ENCODE measurements around the gene MC1R. TPM values are rescaled to one million over a fixed set of nuclear protein-coding genes. Genes with fewer than 3 reads are reported as not detected.
A peak's percentile ranks its signal among the peaks of the same experiment; 100 is the strongest.

Gene MC1R
- total RNA-seq, 5 donors from 2014 or later (not counting 1 experiment from before 2014, with no cell fraction given) = 11.7 to 13.7 (median 12.9) TPM

DNA sequence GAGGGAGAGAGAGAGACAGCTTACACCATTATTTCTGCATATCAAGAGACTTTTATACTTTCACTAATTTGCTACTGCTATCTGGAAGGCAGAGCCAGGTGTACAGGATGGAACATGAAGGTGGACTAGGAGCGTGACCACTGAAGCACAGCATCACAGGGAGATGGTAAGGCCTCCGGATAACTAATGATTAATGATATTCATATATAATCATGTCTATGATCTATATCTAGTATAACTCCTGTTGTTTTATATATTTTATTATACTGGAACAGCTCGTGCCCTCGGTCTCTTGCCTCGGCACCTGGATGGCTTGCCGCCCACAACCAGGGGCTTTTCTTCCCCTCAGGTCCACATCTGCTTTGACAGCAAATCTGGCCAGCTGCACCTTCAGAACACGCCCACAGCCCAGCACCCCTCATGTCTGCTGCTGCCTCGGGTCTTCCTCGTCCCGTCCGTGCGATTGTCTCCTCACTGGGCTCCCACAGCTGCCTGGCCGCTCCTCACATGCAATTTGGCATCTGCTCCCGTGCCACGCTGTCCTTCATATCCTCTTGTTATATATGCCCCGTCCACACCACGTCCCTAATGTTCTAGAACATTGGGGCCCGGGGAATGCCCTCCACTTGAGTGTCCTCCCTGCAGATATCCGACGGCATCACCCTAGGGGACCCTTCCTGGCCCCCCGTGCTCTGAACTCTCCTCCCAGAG lies 19.7 kb downstream of the MC1R start:
- H3K36me3 Mint-ChIP-seq = no peaks in the 10 kb centered on the region

GRCh38 chr16:89944773-89945172 lies 26.1 kb downstream of the MC1R start:
- Mint-ChIP-seq H3K36me3 (no peaks in the 10 kb centered on the region), H3K27ac (no peak overlapping the region), H3K4me3 (no peak overlapping the region), H3K9me3 (no peaks in the 10 kb centered on the region), H3K27me3 (peaks cover 21 to 32% of the 10 kb centered on the region in 2 donors), H3K4me1 (peaks cover 7 to 13% (median 9%) of the 10 kb centered on the region in 3 donors)
- POLR2A ChIA-PET = no interaction called here
- H3K36me3 ChIP-seq (ENCODE audit: control insufficient read depth in 2 of 2, extremely low read depth in 1 of 2, insufficient read depth in 1 of 2, low read length in 1 of 2) = no peaks in the 10 kb centered on the region
- peaks cover 2 to 46% of the 10 kb centered on the region in 2 experiments for H3K27me3 ChIP-seq (replicated peaks in 1 of 2; ENCODE audit: control insufficient read depth in 2 of 2, extremely low read depth in 1 of 2, insufficient read depth in 2 of 2, low read length in 1 of 2)
- CTCF ChIA-PET = no interaction called here
- 73% methylated on average over 3 of the region's 5 CpGs for WGBS (ENCODE audit: insufficient coverage)
- peaks cover 3 to 19% of the 10 kb centered on the region in 2 experiments for H3K4me1 ChIP-seq (ENCODE audit: control insufficient read depth in 1 of 2, extremely low read depth in 1 of 2, insufficient read depth in 2 of 2, low read length in 2 of 2)
- no peak overlapping the region for H3K27ac ChIP-seq (ENCODE audit: low read length)
- ATAC-seq (replicated peaks in 1 of 4) (no peak), DNase-seq (no peak)
- H3K9me3 ChIP-seq = no peaks in the 10 kb centered on the region
- H3K4me3 ChIP-seq (ENCODE audit: control insufficient read depth in 1 of 2, extremely low read depth in 1 of 2, low read length in 1 of 2) = no peak overlapping the region

More for the DNA sequence above, 19.7 kb downstream of the MC1R start:
- no peaks in the 10 kb centered on the region for H3K4me1 Mint-ChIP-seq
- no peaks in the 10 kb centered on the region for H3K9me3 Mint-ChIP-seq
- Histone ChIP-seq H3K4me1 (ENCODE audit: control insufficient read depth in 1 of 2, extremely low read depth in 1 of 2, insufficient read depth in 2 of 2, low read length in 2 of 2) (no peaks in the 10 kb centered on the region), H3K4me3 (ENCODE audit: control insufficient read depth in 1 of 2, extremely low read depth in 1 of 2, low read length in 1 of 2) (no peak overlapping the region), H3K36me3 (ENCODE audit: control insufficient read depth in 2 of 2, extremely low read depth in 1 of 2, insufficient read depth in 1 of 2, low read length in 1 of 2) (no peaks in the 10 kb centered on the region), H3K9me3 (no peaks in the 10 kb centered on the region), H3K27me3 (replicated peaks in 1 of 2; ENCODE audit: control insufficient read depth in 2 of 2, extremely low read depth in 1 of 2, insufficient read depth in 2 of 2, low read length in 1 of 2) (peaks cover 0 to 17% of the 10 kb centered on the region in 2 experiments), H3K27ac (ENCODE audit: low read length) (no peak overlapping the region)
- ChIA-PET CTCF (no interaction called here), POLR2A (no interaction called here)
- WGBS (ENCODE audit: insufficient coverage) = 75% methylated on average over 16 of the region's 21 CpGs
- ATAC-seq (replicated peaks in 1 of 4) (no peak), DNase-seq (no peak)
- H3K27ac Mint-ChIP-seq = no peak overlapping the region
- peaks cover 0 to 16% of the 10 kb centered on the region in 2 donors for H3K27me3 Mint-ChIP-seq
- H3K4me3 Mint-ChIP-seq = no peak overlapping the region

GRCh38 chr16:89945654-89946053 lies 27.0 kb downstream of the MC1R start:
- no peaks in the 10 kb centered on the region for H3K36me3 Mint-ChIP-seq
- no peaks in the 10 kb centered on the region for H3K9me3 Mint-ChIP-seq
- POLR2A ChIA-PET = no interaction called here
- ATAC-seq (replicated peaks in 1 of 4) (no peak), DNase-seq (no peak)
- H3K4me3 ChIP-seq (ENCODE audit: control insufficient read depth in 1 of 2, extremely low read depth in 1 of 2, low read length in 1 of 2) = no peak overlapping the region
- CTCF ChIA-PET = no interaction called here
- H3K9me3 ChIP-seq = no peaks in the 10 kb centered on the region
- no peak overlapping the region for H3K4me3 Mint-ChIP-seq
- peaks cover 21 to 32% of the 10 kb centered on the region in 2 donors for H3K27me3 Mint-ChIP-seq
- no CpG with 5 or more reads among the region's 7 CpGs for WGBS (ENCODE audit: insufficient coverage)
- no peak overlapping the region for H3K27ac Mint-ChIP-seq
- peaks cover 3 to 22% of the 10 kb centered on the region in 2 experiments for H3K4me1 ChIP-seq (ENCODE audit: control insufficient read depth in 1 of 2, extremely low read depth in 1 of 2, insufficient read depth in 2 of 2, low read length in 2 of 2)
- H3K27ac ChIP-seq (ENCODE audit: low read length) = no peak overlapping the region
- peaks cover 10 to 20% (median 15%) of the 10 kb centered on the region in 3 donors for H3K4me1 Mint-ChIP-seq
- H3K36me3 ChIP-seq (ENCODE audit: control insufficient read depth in 2 of 2, extremely low read depth in 1 of 2, insufficient read depth in 1 of 2, low read length in 1 of 2) = no peaks in the 10 kb centered on the region
- peaks cover 2 to 46% of the 10 kb centered on the region in 2 experiments for H3K27me3 ChIP-seq (replicated peaks in 1 of 2; ENCODE audit: control insufficient read depth in 2 of 2, extremely low read depth in 1 of 2, insufficient read depth in 2 of 2, low read length in 1 of 2)

GRCh38 chr16:89946515-89946914 lies 27.9 kb downstream of the MC1R start:
- peaks cover 3 to 22% of the 10 kb centered on the region in 2 experiments for H3K4me1 ChIP-seq (ENCODE audit: control insufficient read depth in 1 of 2, extremely low read depth in 1 of 2, insufficient read depth in 2 of 2, low read length in 2 of 2)
- POLR2A ChIA-PET = no interaction called here
- no peak for ATAC-seq (replicated peaks in 1 of 4)
- no peak overlapping the region for H3K4me3 ChIP-seq (ENCODE audit: control insufficient read depth in 1 of 2, extremely low read depth in 1 of 2, low read length in 1 of 2)
- H3K9me3 ChIP-seq = no peaks in the 10 kb centered on the region
- 80% methylated on average over 5 of the region's 5 CpGs for WGBS (ENCODE audit: insufficient coverage)
- peak overlapping the region in 1 of 2 donors; percentile 32 for H3K27ac Mint-ChIP-seq
- no peak for DNase-seq
- no peaks in the 10 kb centered on the region for H3K9me3 Mint-ChIP-seq
- peaks cover 21 to 31% of the 10 kb centered on the region in 2 donors for H3K27me3 Mint-ChIP-seq
- CTCF ChIA-PET = no interaction called here
- H3K36me3 ChIP-seq (ENCODE audit: control insufficient read depth in 2 of 2, extremely low read depth in 1 of 2, insufficient read depth in 1 of 2, low read length in 1 of 2) = no peaks in the 10 kb centered on the region
- peaks cover 10 to 20% (median 15%) of the 10 kb centered on the region in 3 donors for H3K4me1 Mint-ChIP-seq
- H3K36me3 Mint-ChIP-seq = no peaks in the 10 kb centered on the region
- peaks cover 2 to 46% of the 10 kb centered on the region in 2 experiments for H3K27me3 ChIP-seq (replicated peaks in 1 of 2; ENCODE audit: control insufficient read depth in 2 of 2, extremely low read depth in 1 of 2, insufficient read depth in 2 of 2, low read length in 1 of 2)
- no peak overlapping the region for H3K27ac ChIP-seq (ENCODE audit: low read length)
- H3K4me3 Mint-ChIP-seq = peak overlapping the region in 2 of 3 donors; percentile 45 to 47

DNA sequence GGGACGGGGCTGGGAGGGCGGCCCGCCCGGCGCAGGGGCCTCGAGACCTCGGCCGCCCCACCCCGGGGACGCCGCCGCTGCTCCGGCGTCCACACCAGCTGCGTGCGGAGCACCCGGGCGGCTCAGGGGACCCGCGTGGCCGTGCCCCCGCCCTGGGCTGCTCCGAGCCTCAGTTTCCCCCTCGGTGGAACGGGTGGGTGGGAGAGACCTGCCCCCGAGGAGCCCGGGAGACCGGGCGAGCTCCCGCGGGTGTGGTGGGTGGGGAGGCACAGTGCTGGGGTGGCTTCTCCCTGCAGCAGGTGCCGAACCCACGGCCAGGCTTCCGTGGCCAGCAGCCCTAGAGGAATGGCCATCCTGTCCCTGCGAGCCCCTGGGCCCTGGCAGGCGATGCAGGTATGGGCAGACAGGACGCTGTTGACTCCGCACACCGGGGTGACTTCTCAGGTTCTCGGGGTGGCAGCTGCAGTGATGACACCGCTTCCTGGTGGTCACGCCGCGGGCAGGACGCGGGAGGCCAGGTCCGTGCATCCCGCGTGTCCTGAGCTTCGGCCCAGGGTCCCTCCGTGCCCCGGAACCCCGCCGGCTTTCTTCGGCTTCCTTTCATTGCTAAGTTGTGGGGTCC lies 30.6 kb downstream of the MC1R start:
- H3K4me1 Mint-ChIP-seq = peaks cover 10 to 28% (median 15%) of the 10 kb centered on the region in 3 donors
- peaks cover 2 to 37% of the 10 kb centered on the region in 2 experiments for H3K27me3 ChIP-seq (replicated peaks in 1 of 2; ENCODE audit: control insufficient read depth in 2 of 2, extremely low read depth in 1 of 2, insufficient read depth in 2 of 2, low read length in 1 of 2)
- peak overlapping the region; percentile 76 to 84 (median 80) for H3K4me3 Mint-ChIP-seq
- no peak overlapping the region for H3K27ac ChIP-seq (ENCODE audit: low read length)
- H3K27ac Mint-ChIP-seq = peak overlapping the region in 1 of 2 donors; percentile 11
- no peaks in the 10 kb centered on the region for H3K36me3 Mint-ChIP-seq
- no peak for ATAC-seq (replicated peaks in 1 of 4)
- POLR2A ChIA-PET = no interaction called here
- WGBS (ENCODE audit: insufficient coverage) = 24% methylated on average over 49 of the region's 55 CpGs
- no peaks in the 10 kb centered on the region for H3K36me3 ChIP-seq (ENCODE audit: control insufficient read depth in 2 of 2, extremely low read depth in 1 of 2, insufficient read depth in 1 of 2, low read length in 1 of 2)
- H3K4me1 ChIP-seq (ENCODE audit: control insufficient read depth in 1 of 2, extremely low read depth in 1 of 2, insufficient read depth in 2 of 2, low read length in 2 of 2) = peaks cover 3 to 22% of the 10 kb centered on the region in 2 experiments
- CTCF ChIA-PET = interaction anchor here (0.6 to 1.2 kb wide), 2 partner anchors 22 to 40 kb away, joined by 3 to 11 read pairs; no protein-coding TSS in a partner anchor
- H3K4me3 ChIP-seq (ENCODE audit: control insufficient read depth in 1 of 2, extremely low read depth in 1 of 2, low read length in 1 of 2) = peak overlapping the region; percentile 34 to 47
- no peak for DNase-seq
- H3K9me3 ChIP-seq = no peaks in the 10 kb centered on the region
- H3K9me3 Mint-ChIP-seq = no peaks in the 10 kb centered on the region
- H3K27me3 Mint-ChIP-seq = peaks cover 16 to 20% of the 10 kb centered on the region in 2 donors

DNA sequence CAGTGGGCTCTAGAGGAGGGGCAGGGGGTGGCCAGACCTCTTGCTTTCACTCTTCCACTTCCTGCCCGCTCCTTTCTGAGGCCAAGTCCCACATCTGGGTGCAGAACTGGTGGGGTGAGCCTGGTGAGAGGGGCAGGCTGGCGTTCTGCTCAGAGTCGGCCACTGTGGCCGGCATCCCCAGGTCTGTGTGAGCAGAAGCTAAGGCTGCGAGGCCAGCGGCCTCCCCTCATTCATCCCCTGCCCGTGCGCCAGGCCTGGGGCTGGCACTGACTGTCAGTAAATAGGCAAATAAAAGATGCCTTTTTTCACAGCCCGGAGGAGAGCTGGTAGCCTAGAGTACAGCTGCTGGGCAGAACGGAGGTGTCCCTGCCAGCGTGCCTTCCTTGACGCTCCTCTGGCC lies 31.1 kb downstream of the MC1R start:
- Mint-ChIP-seq H3K4me1 (peaks cover 10 to 31% (median 15%) of the 10 kb centered on the region in 3 donors), H3K27ac (peak overlapping the region in 1 of 2 donors; percentile 11), H3K27me3 (peaks cover 14 to 19% of the 10 kb centered on the region in 2 donors), H3K36me3 (no peaks in the 10 kb centered on the region), H3K4me3 (peak overlapping the region; percentile 76 to 84 (median 80)), H3K9me3 (no peaks in the 10 kb centered on the region)
- WGBS (ENCODE audit: insufficient coverage) = 98% methylated on average over 6 of the region's 12 CpGs
- DNase-seq (no peak), ATAC-seq (replicated peaks in 1 of 4) (no peak)
- H3K36me3 ChIP-seq (ENCODE audit: control insufficient read depth in 2 of 2, extremely low read depth in 1 of 2, insufficient read depth in 1 of 2, low read length in 1 of 2) = peaks cover under 1% of the 10 kb centered on the region in 2 donors
- peaks cover 3 to 22% of the 10 kb centered on the region in 2 experiments for H3K4me1 ChIP-seq (ENCODE audit: control insufficient read depth in 1 of 2, extremely low read depth in 1 of 2, insufficient read depth in 2 of 2, low read length in 2 of 2)
- H3K4me3 ChIP-seq (ENCODE audit: control insufficient read depth in 1 of 2, extremely low read depth in 1 of 2, low read length in 1 of 2) = peak overlapping the region in 1 of 2 donors; percentile 47
- CTCF ChIA-PET = interaction anchor here (0.6 to 1.2 kb wide), 3 partner anchors 22 to 41 kb away, joined by 3 to 11 read pairs (median 4); no protein-coding TSS in a partner anchor
- H3K27me3 ChIP-seq (replicated peaks in 1 of 2; ENCODE audit: control insufficient read depth in 2 of 2, extremely low read depth in 1 of 2, insufficient read depth in 2 of 2, low read length in 1 of 2) = peaks cover 2 to 36% of the 10 kb centered on the region in 2 experiments
- no peaks in the 10 kb centered on the region for H3K9me3 ChIP-seq
- H3K27ac ChIP-seq (ENCODE audit: low read length) = no peak overlapping the region
- POLR2A ChIA-PET = no interaction called here
